Uterus (tissue), 2 donors: ENCODE measurements around the gene ZBTB46.
A peak's percentile ranks its signal among the peaks of the same experiment; 100 is the strongest.

Experiments
- POLR2A ChIP-seq, 2 donors: fragments of 450-650 bp; IDR thresholded peaks; one replicate each; pipeline ENCODE4 v1.6.1; 2016; ENCODE audit warnings: antibody characterized with exemption in 2 of 2, mild to moderate bottlenecking in 1 of 2, moderate library complexity in 1 of 2
- TF ChIP-seq, protein P1 (sequence below), 4 experiments: fragments of 200-600 bp in 2 of 4; fragments of 450-650 bp in 2 of 4; sonication (generic) in 2 of 4; IDR thresholded peaks; one replicate each; pipeline ENCODE4 v1.5.1; 2016 to 2019; ENCODE audit warnings: antibody characterized with exemption in 4 of 4, mild to moderate bottlenecking in 2 of 4, moderate library complexity in 1 of 4

DNA sequence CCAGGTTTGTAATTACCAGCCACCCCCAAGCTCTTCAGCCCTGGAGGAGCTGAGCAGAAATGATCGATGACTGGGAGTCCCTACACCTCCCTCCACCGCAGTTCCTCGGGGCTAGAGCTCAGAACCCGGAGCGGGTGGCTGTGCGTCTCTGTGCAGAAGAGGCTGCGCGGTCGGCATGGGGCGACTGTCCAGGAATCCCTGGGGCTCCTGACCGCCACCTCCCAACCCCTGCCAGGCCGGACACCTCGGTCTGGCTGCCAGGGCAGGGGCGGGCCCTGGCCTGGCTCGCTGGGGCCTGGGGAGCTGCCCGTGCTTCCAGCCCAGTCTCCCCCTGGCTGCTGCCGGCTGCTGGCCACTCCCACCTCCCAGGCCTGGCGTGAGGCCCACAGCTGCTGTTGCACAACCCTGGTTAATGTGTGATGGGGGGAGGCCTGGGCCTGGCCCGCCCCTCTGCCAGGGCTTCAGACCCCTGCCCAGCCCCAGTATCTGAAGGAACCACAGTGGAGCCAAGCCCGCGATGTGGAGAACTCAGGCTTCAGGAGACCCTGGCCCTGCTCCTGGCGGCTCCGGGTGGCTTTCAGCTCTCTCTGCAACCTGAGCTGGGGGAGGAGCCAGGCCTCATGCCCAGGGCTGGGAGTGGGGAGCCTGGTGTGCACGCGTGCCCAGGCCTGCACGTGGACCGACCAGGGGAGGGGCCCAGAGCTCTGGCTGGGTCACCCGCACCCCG lies 90.3 kb downstream of the ZBTB46 start:
- TF ChIP-seq, protein P1, sequence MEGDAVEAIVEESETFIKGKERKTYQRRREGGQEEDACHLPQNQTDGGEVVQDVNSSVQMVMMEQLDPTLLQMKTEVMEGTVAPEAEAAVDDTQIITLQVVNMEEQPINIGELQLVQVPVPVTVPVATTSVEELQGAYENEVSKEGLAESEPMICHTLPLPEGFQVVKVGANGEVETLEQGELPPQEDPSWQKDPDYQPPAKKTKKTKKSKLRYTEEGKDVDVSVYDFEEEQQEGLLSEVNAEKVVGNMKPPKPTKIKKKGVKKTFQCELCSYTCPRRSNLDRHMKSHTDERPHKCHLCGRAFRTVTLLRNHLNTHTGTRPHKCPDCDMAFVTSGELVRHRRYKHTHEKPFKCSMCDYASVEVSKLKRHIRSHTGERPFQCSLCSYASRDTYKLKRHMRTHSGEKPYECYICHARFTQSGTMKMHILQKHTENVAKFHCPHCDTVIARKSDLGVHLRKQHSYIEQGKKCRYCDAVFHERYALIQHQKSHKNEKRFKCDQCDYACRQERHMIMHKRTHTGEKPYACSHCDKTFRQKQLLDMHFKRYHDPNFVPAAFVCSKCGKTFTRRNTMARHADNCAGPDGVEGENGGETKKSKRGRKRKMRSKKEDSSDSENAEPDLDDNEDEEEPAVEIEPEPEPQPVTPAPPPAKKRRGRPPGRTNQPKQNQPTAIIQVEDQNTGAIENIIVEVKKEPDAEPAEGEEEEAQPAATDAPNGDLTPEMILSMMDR (IDR thresholded peaks at IDR 0.05) = peak; percentile 22 to 49 (median 36)
- peak in 1 of 2 donors; percentile 51 for TF ChIP-seq POLR2A (IDR thresholded peaks at IDR 0.05)
